HepG2 (cell line): ENCODE measurements around the gene SUN5. TPM values are rescaled to one million over a fixed set of nuclear protein-coding genes. Genes with fewer than 3 reads are reported as not detected.
A peak's percentile ranks its signal among the peaks of the same experiment; 100 is the strongest.

Experiments used
- ATAC-seq: fragments of 200-7000 bp; cut with Tn5 transposase; 3 replicates; pipeline ENCODE4 v1.9.1; 2020; ENCODE audit warnings: mild to moderate bottlenecking, moderate library complexity
- BruUV-seq: library from RNA; stranded (reverse); fragments of 400-500 nt; replicated peaks from 2 replicates; lab custom pipeline; 2021; lab: Mats Ljungman, UMichigan
- CTCF ChIA-PET: fragments of 300-600 bp; formaldehyde crosslinking; extraction: SDS; loops from one replicate; lab custom pipeline; 2021; ENCODE audit warnings: low total read pairs, inconsistent platforms, low intra/inter-chr PET ratio; lab: Yijun Ruan, JAX
- POLR2A ChIA-PET: fragments of 350-600 bp; sonication (Branson Sonifier 250); formaldehyde crosslinking; loops from one replicate; lab custom pipeline; 2020; ENCODE audit warnings: antibody characterized with exemption, inconsistent platforms; lab: Yijun Ruan, JAX
- DNase-seq: peaks from one replicate; pipeline ENCODE4 v3.0.0-alpha.2; 2015; ENCODE audit warnings: low spot score
- FAIRE-seq: peaks from 3 replicates; lab custom pipeline; 2011; peaks lifted over from hg19 to GRCh38; lab: Jason Lieb, UNC
- H2AFZ ChIP-seq: one replicate; pipeline ENCODE4 v1.6.1; 2011; ENCODE audit warnings: low read length, inconsistent platforms
- H3K27ac ChIP-seq: fragments of 300-600 bp; 3 replicates; pipeline ENCODE4 v1.8.0; 2011; ENCODE audit warnings: mixed run types, mild to moderate bottlenecking, mixed read lengths, low read length, inconsistent platforms; ENCODE audit not compliant: insufficient read depth; ENCODE audit errors: extremely low read length
- H3K27me3 ChIP-seq, 2 experiments: fragments of 200-600 bp in 1 of 2; 2 replicates in 1 of 2; 3 replicates in 1 of 2; pipeline versions ENCODE4 v1.6.0 to v1.8.0; 2011; ENCODE audit warnings: low read length in 2 of 2, mild to moderate bottlenecking in 2 of 2, moderate library complexity in 2 of 2, inconsistent platforms in 1 of 2; ENCODE audit not compliant: insufficient read depth in 2 of 2, control insufficient read depth in 1 of 2
- H3K36me3 ChIP-seq, 2 experiments: fragments of 200-600 bp in 1 of 2; replicated peaks in 1 of 2; 2 replicates in 1 of 2; 3 replicates in 1 of 2; pipeline versions ENCODE4 v1.5.1 to v1.8.0; 2011; ENCODE audit warnings: low read length in 2 of 2, inconsistent platforms in 1 of 2; ENCODE audit not compliant: insufficient read depth in 2 of 2, control insufficient read depth in 1 of 2
- H3K4me1 ChIP-seq: 2 replicates; pipeline ENCODE4 v1.5.1; 2012; ENCODE audit warnings: low read length, inconsistent platforms; ENCODE audit not compliant: insufficient read depth
- H3K4me2 ChIP-seq: 2 replicates; pipeline ENCODE4 v1.6.0; 2011; ENCODE audit warnings: low read depth, low read length, inconsistent platforms
- H3K4me3 ChIP-seq, 3 experiments: fragments of 200-600 bp in 1 of 3; sonication (generic), shearing (Covaris generic) in 1 of 3; replicated peaks in 1 of 3; 2 replicates each; pipeline ENCODE4 v1.5.1; 2011 to 2016; ENCODE audit warnings: low read length in 3 of 3, inconsistent platforms in 2 of 3, low read depth in 2 of 3, mild to moderate bottlenecking in 2 of 3, control low read depth in 1 of 3, mixed read lengths in 1 of 3; ENCODE audit not compliant: insufficient read depth in 1 of 3
- H3K79me2 ChIP-seq: one replicate; pipeline ENCODE4 v1.6.1; 2011; ENCODE audit warnings: low read length, inconsistent platforms; ENCODE audit not compliant: insufficient read depth
- H3K9ac ChIP-seq: 2 replicates; pipeline ENCODE4 v1.6.0; 2011; ENCODE audit warnings: mild to moderate bottlenecking, low read depth, low read length, inconsistent platforms; ENCODE audit not compliant: insufficient read depth
- H3K9me3 ChIP-seq: 2 replicates; pipeline ENCODE4 v1.5.1; 2012; ENCODE audit warnings: mild to moderate bottlenecking, low read length
- H4K20me1 ChIP-seq: 2 replicates; pipeline ENCODE4 v1.6.0; 2011; ENCODE audit warnings: inconsistent platforms, mild to moderate bottlenecking, low read length, moderate library complexity; ENCODE audit not compliant: insufficient read depth
- ATF2 ChIP-seq: sonication (generic); formaldehyde crosslinking; IDR thresholded peaks from 2 replicates; pipeline ENCODE4 v1.4.0; 2020; ENCODE audit warnings: missing genetic modification reagents
- ATM ChIP-seq: fragments of 450-650 bp; IDR thresholded peaks from 2 replicates; pipeline ENCODE4 v1.7.1; 2017; ENCODE audit warnings: mild to moderate bottlenecking, borderline replicate concordance
- FOXK2 ChIP-seq: fragments of 450-650 bp; IDR thresholded peaks from 2 replicates; pipeline ENCODE4 v1.6.1; 2016
- GFI1 ChIP-seq: sonication (generic); formaldehyde crosslinking; IDR thresholded peaks from 2 replicates; pipeline ENCODE4 v1.5.0; 2020; ENCODE audit warnings: missing genetic modification reagents, mild to moderate bottlenecking, borderline replicate concordance
- GTF3A ChIP-seq: sonication (generic); formaldehyde crosslinking; conservative IDR thresholded peaks from 2 replicates; pipeline ENCODE4 v1.4.0; 2020; ENCODE audit warnings: mild to moderate bottlenecking, missing genetic modification reagents
- IKZF1 ChIP-seq: fragments of 450-650 bp; IDR thresholded peaks from 2 replicates; pipeline ENCODE4 v1.7.1; 2016
- KLF12 ChIP-seq: sonication (generic); formaldehyde crosslinking; IDR thresholded peaks from 2 replicates; pipeline ENCODE4 v1.4.0; 2020; ENCODE audit warnings: missing genetic modification reagents, borderline replicate concordance
- MAFG ChIP-seq: sonication (generic); formaldehyde crosslinking; IDR thresholded peaks from 2 replicates; pipeline ENCODE4 v1.5.1; 2020; ENCODE audit warnings: mild to moderate bottlenecking, missing genetic modification reagents
- MED13 ChIP-seq: sonication (generic); formaldehyde crosslinking; IDR thresholded peaks from 2 replicates; pipeline ENCODE4 v1.5.0; 2020; ENCODE audit warnings: missing genetic modification reagents
- MLX ChIP-seq: IDR thresholded peaks from 2 replicates; pipeline ENCODE4 v1.6.1; 2016
- NAIF1 ChIP-seq: sonication (generic); formaldehyde crosslinking; IDR thresholded peaks from 2 replicates; pipeline ENCODE4 v1.5.0; 2020; ENCODE audit warnings: mild to moderate bottlenecking, missing genetic modification reagents, borderline replicate concordance
- NCOA2 ChIP-seq: sonication (generic); formaldehyde crosslinking; IDR thresholded peaks from 2 replicates; pipeline ENCODE4 v1.8.0; 2022; ENCODE audit warnings: inconsistent platforms
- NFIB ChIP-seq: sonication (generic); formaldehyde crosslinking; IDR thresholded peaks from 2 replicates; pipeline ENCODE4 v1.9.0; 2021; ENCODE audit warnings: missing genetic modification reagents, mild to moderate bottlenecking, borderline replicate concordance
- PAF1 ChIP-seq: IDR thresholded peaks from 2 replicates; pipeline ENCODE4 v1.6.1; 2016; ENCODE audit warnings: missing genetic modification reagents, missing compliant biosample characterization
- RARA ChIP-seq: IDR thresholded peaks from 2 replicates; pipeline ENCODE4 v1.6.1; 2016; ENCODE audit warnings: missing genetic modification reagents, missing compliant biosample characterization
- RARG ChIP-seq: sonication (generic); formaldehyde crosslinking; IDR thresholded peaks from 2 replicates; pipeline ENCODE4 v1.4.0; 2020; ENCODE audit warnings: low read depth, mild to moderate bottlenecking, missing genetic modification reagents
- TOPORS ChIP-seq: sonication (generic); formaldehyde crosslinking; IDR thresholded peaks from 2 replicates; pipeline ENCODE4 v1.8.0; 2023; ENCODE audit warnings: mild to moderate bottlenecking, missing genetic modification reagents
- TRIM24 ChIP-seq: sonication (generic); formaldehyde crosslinking; IDR thresholded peaks from 2 replicates; pipeline ENCODE4 v1.8.0; 2022; ENCODE audit warnings: mild to moderate bottlenecking, missing genetic modification reagents
- ZBTB25 ChIP-seq: IDR thresholded peaks from 2 replicates; pipeline ENCODE4 v1.6.1; 2018; ENCODE audit warnings: missing genetic modification reagents
- ZNF550 ChIP-seq: sonication (generic); formaldehyde crosslinking; IDR thresholded peaks from 2 replicates; pipeline ENCODE4 v1.4.0; 2020; ENCODE audit warnings: mild to moderate bottlenecking, missing genetic modification reagents, borderline replicate concordance
- ZNF605 ChIP-seq: sonication (generic); formaldehyde crosslinking; IDR thresholded peaks from 2 replicates; pipeline ENCODE4 v1.8.0; 2022; ENCODE audit warnings: mild to moderate bottlenecking, missing genetic modification reagents
- ZNF652 ChIP-seq: IDR thresholded peaks from 2 replicates; pipeline ENCODE4 v1.6.1; 2016; ENCODE audit warnings: low read depth, borderline replicate concordance
- ZNF781 ChIP-seq: sonication (generic); formaldehyde crosslinking; IDR thresholded peaks from 2 replicates; pipeline ENCODE4 v1.5.1; 2020; ENCODE audit warnings: borderline replicate concordance, mild to moderate bottlenecking, missing genetic modification reagents; ENCODE audit errors: not compliant biosample characterization
- WGBS: methylation state at CpG from one replicate; pipeline ENCODE4 v1.1.6; 2017; ENCODE audit warnings: low lambda C conversion rate; 5-methylcytosine and 5-hydroxymethylcytosine counted together
- in situ Hi-C: cut with HindIII; loops from 2 replicates; pipeline ENCODE4 v1.10.0; 2017; ENCODE audit warnings: low pct_unique_long_range_greater_than_20kb; ENCODE audit not compliant: extremely low pct_ligation_motif_present
- intact Hi-C: fragments of 100-400 bp; cut with micrococcal nuclease; formaldehyde crosslinking; loops from one replicate; pipeline ENCODE4 v1.10.0; 2022; ENCODE audit not compliant: unreplicated experiment
- polyA plus RNA-seq, 8 experiments: library from polyadenylated mRNA; depleted of rRNA in 3 of 8; stranded (reverse) in 7 of 8; unstranded in 1 of 8; fragments of >200 nt; fragmentation: Illumina TruSeq in 4 of 8; extraction: Trizol in 4 of 8; gene quantifications; 2 replicates each; pipeline versions ENCODE4 v1.2.1 to v1.2.3, GENCODE V29; 2011 to 2016; ENCODE audit warnings: low read depth in 4 of 8, missing spikeins in 1 of 8, mixed read lengths in 1 of 8; ENCODE audit not compliant: insufficient read depth in 1 of 8
- total RNA-seq, 5 experiments: library from RNA; depleted of rRNA; stranded (reverse); fragments of >200 nt; fragmentation: Illumina TruSeq; extraction: Trizol; gene quantifications; 2 replicates each; pipeline ENCODE4 v1.2.3, GENCODE V29; 2016; ENCODE audit warnings: low read depth in 1 of 5
- TF ChIP-seq, protein P1 (sequence below): sonication (generic); formaldehyde crosslinking; IDR thresholded peaks from 2 replicates; pipeline ENCODE4 v1.8.0; 2022; ENCODE audit warnings: mild to moderate bottlenecking, missing genetic modification reagents, borderline replicate concordance

Gene SUN5
- total and polyA plus RNA-seq, 2 of the 13 experiments (the other 11 are each of a cell fraction or from before 2014, with no cell fraction given) = not detected

DNA sequence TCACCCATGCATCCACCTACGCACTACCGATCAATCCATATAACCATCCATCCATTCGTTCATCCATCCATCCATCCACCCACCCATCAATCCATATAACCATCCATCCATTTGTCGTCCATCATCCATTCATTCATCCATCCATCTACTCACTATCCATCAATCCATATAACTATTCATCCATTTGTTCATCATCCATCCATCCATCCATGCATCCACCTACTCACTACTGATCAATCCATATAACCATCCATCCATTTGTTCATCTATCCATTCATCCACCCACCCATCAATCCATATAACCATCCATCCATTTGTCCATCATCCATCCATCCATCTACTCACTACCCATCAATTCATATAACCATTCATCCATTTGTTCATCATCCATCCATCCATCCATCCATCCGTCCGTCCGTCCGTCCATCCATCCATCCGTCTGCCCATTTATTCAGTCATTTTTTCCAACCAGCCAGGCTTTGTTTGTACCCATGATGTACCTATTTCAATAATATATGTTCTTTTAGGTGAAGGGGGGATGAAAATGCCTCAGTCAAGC, 21.2 kb upstream of the SUN5 start:
- no peak overlapping the region for H3K4me3 ChIP-seq
- BruUV-seq = TSS peak; percentile 46
- FAIRE-seq = no peak
- peaks cover 12 to 28% of the 10 kb centered on the region in 2 experiments for H3K36me3 ChIP-seq
- H3K4me2 ChIP-seq = no peak overlapping the region
- CTCF ChIA-PET = no interaction called here
- H3K79me2 ChIP-seq = no peaks in the 10 kb centered on the region
- H4K20me1 ChIP-seq = peaks cover 27% of the 10 kb centered on the region; the same call in 1 of the 2 replicates
- no peaks in the 10 kb centered on the region for H3K9me3 ChIP-seq
- POLR2A ChIA-PET = interaction anchor here (2.5 kb wide), 1 partner anchor 19 kb away, joined by 8 read pairs; the partner anchor contains the start of gene BPIFB2
- H3K4me1 ChIP-seq = peaks cover 20% of the 10 kb centered on the region
- no peak for ATAC-seq
- DNase-seq = no peak
- peaks cover 0 to 15% of the 10 kb centered on the region in 2 experiments; a peak in 2 of 5 replicates for H3K27me3 ChIP-seq
- no peak overlapping the region for H2AFZ ChIP-seq
- no peak overlapping the region for H3K27ac ChIP-seq
- in situ Hi-C loops (no loop called here), intact Hi-C loops (no loop called here)
- 66% methylated on average over 9 of the region's 9 CpGs for WGBS
- H3K9ac ChIP-seq = no peak overlapping the region
- TF ChIP-seq FOXK2 (no peak), ZNF550 (CRISPR knock-in tag) (no peak), GFI1 (CRISPR knock-in tag) (no peak), ATM (no peak), ZNF781 (CRISPR knock-in tag) (no peak), ZBTB25 (CRISPR knock-in tag) (no peak), ZNF652 (CRISPR knock-in tag) (no peak), NAIF1 (no peak), RARG (CRISPR knock-in tag) (no peak), MAFG (CRISPR knock-in tag) (no peak), IKZF1 (no peak), NCOA2 (CRISPR knock-in tag) (no peak), ATF2 (CRISPR knock-in tag) (no peak), KLF12 (CRISPR knock-in tag) (no peak), RARA (CRISPR knock-in tag) (no peak), TRIM24 (CRISPR knock-in tag) (no peak), TOPORS (no peak), GTF3A (CRISPR knock-in tag) (no peak), ZNF605 (CRISPR knock-in tag) (peak; percentile 15; the same call in 1 of the 2 replicates), PAF1 (CRISPR knock-in tag) (no peak), MED13 (CRISPR knock-in tag) (no peak), NFIB (no peak), MLX (CRISPR knock-in tag) (no peak)
- TF ChIP-seq, protein P1, sequence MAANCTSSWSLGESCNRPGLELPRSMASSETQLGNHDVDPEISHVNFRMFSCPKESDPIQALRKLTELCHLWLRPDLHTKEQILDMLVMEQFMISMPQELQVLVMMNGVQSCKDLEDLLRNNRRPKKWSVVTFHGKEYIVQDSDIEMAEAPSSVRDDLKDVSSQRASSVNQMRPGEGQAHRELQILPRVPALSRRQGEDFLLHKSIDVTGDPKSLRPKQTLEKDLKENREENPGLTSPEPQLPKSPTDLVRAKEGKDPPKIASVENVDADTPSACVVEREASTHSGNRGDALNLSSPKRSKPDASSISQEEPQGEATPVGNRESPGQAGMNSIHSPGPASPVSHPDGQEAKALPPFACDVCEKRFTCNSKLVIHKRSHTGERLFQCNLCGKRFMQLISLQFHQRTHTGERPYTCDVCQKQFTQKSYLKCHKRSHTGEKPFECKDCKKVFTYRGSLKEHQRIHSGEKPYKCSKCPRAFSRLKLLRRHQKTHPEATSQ (CRISPR knock-in tag) = no peak
